Stimulated activated CD4-positive, alpha-beta T cell treated with anti-CD3 and anti-CD28 coated beads, Interleukin-1b, Interleukin-23, amount 100 ng/mL, for 1 hour (primary cell): Measurements from ENCODE around the gene ZSWIM3.
A peak's percentile ranks its signal among the peaks of the same experiment; 100 is the strongest.
"Not testable (repeated sequence)": the region's sequence is repeated elsewhere in the genome, so short reads cannot be mapped to it uniquely, and the experiment has no call there.

Experiments used
- DNase-seq, 2 donors: peaks; one replicate each; pipeline ENCODE4 v3.0.0-alpha.2; 2020; ENCODE audit warnings: low read depth in 2 of 2

The ZSWIM3 gene

GRCh38 chr20:45890077-45890984, 32.9 kb downstream of the ZSWIM3 start:
- DNase-seq = no peak

DNA sequence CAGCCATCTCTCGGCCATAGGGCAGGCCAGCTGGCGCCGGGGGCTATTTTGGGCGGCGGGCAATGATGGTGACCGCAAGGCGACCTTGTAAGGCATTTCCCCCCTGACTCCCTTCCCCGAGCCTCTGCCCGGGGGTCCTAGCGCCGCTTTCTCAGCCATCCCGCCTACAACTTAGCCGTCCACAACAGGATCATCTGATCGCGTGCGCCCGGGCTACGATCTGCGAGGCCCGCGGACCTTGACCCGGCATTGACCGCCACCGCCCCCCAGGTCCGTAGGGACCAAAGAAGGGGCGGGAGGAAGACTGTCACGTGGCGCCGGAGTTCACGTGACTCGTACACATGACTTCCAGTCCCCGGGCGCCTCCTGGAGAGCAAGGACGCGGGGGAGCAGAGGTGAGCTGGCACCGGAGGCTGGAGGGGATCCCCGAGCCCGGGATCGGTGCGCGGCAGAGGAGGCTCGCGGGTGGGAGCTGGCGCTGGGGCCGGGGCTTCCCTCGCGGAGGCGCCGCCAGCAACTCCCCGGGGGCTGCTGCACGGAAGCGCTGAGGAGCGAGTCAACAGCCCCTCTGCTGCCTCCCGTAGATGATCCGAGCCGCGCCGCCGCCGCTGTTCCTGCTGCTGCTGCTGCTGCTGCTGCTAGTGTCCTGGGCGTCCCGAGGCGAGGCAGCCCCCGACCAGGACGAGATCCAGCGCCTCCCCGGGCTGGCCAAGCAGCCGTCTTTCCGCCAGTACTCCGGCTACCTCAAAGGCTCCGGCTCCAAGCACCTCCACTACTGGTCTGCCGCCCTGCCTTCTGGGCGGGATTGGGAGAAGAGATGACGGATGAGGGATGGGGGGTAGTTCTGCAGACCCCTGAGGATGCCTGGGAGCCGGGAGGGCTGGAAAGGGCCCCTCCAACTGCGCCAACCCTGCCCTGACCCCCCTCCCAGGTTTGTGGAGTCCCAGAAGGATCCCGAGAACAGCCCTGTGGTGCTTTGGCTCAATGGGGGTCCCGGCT, 33.9 kb downstream of the ZSWIM3 start, which contains the start of the genes CTSA and NEURL2:
TSS of gene CTSA (plus strand) at position 351 of the 999 bp plus-strand sequence. CDS start at position 585, 234 bp downstream.
TSS of gene NEURL2 (minus strand) at position 224 of the 999 bp plus-strand sequence. CDS start at position 7, 217 bp downstream.
- DNase-seq = peak; percentile 63 to 73

DNA sequence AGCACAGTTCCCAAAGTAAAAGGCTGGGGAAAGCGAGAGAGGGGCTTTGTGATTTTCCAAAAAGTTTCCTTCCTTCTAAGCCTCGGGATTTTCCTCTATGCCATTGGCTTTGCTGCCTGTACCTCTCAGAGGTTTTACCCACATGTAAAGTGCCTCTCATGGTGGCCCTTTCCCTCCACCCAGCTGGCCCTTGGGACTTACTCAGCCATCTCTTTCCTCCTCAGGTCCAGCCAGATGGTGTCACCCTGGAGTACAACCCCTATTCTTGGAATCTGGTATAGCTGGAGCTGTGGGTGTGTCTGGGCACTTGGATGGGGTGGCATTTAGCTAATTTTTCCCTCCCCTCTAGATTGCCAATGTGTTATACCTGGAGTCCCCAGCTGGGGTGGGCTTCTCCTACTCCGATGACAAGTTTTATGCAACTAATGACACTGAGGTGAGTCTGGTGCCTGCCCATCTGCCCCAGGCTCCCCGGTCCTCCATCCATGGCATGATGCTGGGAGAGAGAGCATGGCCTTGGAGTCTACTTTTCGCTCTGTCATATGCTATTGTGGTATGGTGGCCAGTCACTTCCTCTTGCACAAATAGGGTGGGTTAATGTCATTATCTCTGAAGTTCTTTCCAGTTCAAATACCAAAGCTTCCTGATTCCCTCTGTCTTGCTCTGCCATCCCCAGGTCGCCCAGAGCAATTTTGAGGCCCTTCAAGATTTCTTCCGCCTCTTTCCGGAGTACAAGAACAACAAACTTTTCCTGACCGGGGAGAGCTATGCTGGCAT, 34.8 kb downstream of the ZSWIM3 start:
- DNase-seq = no peak

DNA sequence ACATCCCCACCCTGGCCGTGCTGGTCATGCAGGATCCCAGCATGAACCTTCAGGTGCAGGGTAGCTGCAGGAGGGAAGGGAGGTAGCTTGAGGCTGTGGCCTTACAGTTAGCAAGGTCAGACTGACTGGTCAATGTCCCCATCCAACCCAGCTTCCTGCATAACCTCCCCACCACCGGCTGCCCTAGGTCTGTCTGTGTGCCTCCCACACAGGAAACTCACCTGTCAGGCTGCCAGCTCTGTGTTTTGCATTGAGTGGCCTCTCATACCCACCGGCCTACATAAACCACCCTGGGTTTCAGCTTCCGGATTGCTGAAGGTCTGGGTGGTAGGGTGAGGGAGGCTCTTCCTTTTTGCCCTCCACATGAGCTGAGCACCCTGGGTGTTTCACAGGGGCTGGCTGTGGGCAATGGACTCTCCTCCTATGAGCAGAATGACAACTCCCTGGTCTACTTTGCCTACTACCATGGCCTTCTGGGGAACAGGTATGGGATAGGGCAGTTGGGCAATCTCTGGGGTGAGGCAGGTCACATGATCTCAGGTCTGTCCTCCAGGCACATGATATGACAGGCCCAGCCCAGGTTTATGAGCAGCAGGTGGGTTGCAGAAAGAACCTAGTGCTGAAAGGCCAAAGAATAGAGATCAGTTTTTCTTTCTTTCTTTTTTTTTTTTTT, 35.5 kb downstream of the ZSWIM3 start:
- DNase-seq = no peak

DNA sequence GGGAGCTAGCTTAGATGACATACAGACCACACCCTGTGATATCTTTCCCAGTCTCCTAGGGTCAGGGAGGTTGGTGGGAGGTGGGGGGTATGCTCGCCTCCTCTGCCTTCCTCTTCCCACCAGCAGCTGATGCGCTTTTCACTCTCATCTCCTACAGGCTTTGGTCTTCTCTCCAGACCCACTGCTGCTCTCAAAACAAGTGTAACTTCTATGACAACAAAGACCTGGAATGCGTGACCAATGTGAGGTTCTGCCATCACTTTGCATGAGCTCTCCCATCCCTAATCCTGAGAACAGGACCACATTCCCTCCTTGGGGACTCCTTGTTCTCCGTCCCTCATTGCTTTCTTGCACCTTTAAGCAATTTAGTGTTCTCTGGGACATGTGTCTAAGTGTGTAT, 36.4 kb downstream of the ZSWIM3 start:
- DNase-seq = no peak

DNA sequence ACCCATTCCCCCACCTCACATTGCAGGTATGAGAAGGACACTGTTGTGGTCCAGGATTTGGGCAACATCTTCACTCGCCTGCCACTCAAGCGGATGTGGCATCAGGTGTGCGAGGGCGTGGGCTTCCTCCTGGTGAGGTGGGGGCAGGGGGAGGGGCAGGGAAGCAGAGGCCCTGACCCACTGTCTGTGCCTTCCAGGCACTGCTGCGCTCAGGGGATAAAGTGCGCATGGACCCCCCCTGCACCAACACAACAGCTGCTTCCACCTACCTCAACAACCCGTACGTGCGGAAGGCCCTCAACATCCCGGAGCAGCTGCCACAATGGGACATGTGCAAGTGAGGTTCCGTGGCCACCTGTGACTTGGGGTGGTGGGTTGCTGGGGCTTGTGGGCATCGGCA, 37.4 kb downstream of the ZSWIM3 start:
- no peak for DNase-seq

GRCh38 chr20:45896641-45897161, 39.3 kb downstream of the ZSWIM3 start:
- DNase-seq = no peak

- no peak for DNase-seq
Measured at GRCh38 chr20:45897289-45897688, 39.9 kb downstream of the ZSWIM3 start.

GRCh38 chr20:45897692-45898091, 40.3 kb downstream of the ZSWIM3 start:
- no peak for DNase-seq

GRCh38 chr20:45898285-45898684, 40.9 kb downstream of the ZSWIM3 start:
- no peak for DNase-seq

DNA sequence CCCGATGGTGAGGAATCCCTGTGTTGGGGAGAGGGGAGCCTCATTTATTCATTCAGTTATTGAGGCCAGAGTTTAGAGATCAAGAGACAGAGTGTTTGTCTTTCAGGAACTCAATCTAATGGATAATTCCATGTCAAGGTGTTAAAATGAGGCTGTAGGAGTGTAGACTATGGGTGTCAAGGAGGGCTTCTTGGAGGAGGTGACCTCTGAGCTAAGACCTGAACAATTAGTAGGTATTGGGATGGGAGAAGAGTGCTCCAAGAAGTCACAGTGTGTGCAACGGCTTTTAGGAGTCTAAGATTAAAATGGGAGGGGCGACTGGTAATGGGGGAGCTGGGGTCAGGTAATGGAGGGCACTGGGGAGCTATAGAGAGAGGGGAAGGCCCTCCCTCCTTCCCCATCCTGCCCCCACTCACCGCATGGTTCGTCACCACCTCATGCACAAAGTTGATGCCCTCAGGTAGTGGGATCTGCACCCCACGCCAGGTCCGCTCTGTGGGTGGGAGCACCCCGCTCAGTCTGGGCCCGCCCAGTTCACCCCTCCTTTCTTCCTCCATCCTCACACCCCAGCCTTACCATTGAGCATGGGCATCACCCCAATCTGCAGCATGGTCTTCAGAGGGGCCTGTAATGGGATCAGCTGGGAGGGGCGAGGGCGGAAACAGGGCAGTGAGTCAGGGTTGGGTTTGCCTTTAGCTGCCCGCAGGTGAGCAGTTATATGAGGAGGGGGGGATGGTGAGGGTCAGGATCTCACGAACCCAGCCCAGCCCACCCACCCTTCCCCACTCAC, 41.8 kb downstream of the ZSWIM3 start:
- DNase-seq = no peak

GRCh38 chr20:45901332-45901731, 43.9 kb downstream of the ZSWIM3 start:
- not testable (repeated sequence) for DNase-seq

DNA sequence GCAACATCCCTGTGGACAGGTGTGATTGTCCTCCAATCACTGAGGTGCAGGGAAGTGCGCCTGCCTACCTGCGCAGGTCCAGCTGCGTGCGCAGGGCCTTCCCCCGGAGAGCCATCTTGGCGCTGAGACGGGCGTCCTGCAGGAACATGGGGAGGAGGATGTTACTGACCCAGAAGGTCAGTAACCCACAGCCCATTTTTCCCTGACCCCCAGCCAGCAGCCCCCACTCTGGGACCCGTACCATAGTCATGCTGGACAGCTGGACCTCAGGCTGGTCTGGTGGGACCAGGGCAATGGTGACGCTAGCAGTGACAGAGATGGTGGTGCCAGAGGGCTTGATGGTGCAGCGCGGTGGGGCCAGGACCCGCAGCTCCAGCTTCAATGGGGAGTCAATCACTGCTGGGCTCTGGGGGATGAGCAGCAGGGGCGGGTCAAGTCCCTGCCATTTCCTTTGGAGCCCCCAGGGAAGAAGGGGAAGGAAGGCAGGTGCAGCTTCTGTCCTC, 44.8 kb downstream of the ZSWIM3 start:
- no peak for DNase-seq

DNA sequence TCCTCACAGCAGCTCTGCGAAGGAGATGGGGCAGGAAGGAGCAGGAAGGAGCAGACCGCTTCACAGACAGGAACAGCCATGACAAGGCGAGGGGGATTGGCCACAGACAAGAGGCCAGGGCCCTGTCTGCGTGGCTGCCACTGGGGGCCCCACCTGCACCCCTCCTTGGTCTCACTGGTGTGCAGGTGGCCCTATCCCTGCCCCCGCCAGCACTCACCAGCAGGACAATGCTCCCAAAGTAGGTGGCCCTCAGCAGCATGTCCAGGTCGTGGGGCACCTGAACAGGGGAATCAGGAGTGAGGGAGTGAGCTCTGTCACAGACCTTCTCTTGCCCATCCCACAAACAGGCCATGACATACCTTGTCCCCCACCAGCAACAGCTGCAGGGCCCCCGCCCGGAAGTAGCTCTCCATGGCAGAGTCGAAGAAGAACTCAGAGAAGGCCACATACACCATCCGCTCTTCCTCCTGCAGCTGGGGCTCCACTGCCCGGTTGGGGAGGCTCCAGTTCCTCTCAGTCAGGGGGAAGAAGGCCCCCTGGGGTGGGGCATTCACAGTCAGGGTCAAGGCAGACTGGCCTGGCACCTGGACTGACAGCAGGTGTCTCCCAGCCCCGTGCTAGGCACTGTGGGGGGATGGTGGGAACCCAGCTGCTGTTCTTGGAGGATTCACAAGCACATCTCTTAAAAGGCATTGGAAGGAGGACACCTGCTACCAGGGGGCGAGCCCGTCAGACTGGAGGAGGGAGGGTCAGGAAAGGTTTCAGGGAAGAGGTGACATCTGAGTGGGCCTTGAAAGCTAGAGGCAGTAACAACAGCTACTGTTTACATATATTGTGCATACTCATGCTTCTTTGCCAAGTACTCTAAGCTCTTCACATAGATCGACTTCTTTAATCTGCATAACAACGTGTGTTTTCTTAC, 47.4 kb downstream of the ZSWIM3 start:
- no peak for DNase-seq

- DNase-seq = no peak
Measured at GRCh38 chr20:45905505-45906079, 48.2 kb downstream of the ZSWIM3 start.

DNA sequence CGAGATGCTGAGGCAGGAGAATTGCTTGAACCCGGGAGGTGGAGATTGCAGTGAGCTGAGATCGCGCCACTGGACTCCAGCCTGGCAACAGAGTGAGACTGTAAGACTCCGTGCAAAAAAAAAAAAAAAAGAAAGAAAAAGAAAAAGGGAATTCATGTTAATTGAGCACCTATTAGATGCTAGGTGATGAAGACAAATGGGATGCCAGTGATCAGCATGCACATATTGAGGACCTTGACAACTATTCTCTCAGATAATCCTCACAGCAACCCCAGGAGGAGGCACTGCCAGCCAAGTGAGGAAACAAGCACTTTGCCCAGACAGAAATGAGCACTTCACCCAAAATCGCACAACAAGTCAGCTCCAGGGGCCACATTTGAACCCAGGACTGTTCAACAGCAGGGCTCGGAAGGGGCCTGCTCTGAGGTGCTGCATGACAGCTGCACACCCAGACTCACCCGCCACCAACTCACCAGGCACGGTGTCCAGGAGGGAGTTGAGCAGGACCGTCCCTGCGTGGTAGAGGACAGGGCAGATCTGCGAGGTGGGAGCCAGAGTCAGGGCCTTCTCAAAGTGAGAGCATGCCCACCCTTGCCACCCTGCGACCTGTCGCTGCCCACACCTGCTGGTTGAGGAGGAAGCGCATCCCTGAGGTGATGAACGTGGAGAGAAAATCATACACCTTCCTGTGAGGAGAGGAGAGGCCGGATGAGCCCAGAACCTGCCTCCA, 50.0 kb downstream of the ZSWIM3 start:
- DNase-seq = no peak

- DNase-seq = no peak
Measured at GRCh38 chr20:45908084-45908483, 50.7 kb downstream of the ZSWIM3 start.
